A673 (cell line): ENCODE results near the gene SPX.

Experiments
- EZH2 ChIP-seq: fragments of 200-600 bp; sonication (generic); IDR thresholded peaks from 2 replicates; pipeline ENCODE4 v1.6.1; 2017; ENCODE audit warnings: borderline replicate concordance, low read depth, mild to moderate bottlenecking, mixed read lengths, antibody characterized with exemption, low read length; ENCODE audit not compliant: poor library complexity, severe bottlenecking
- TF ChIP-seq, protein P1 (sequence below): fragments of 300-800, 200-600 bp; sonication (generic); conservative IDR thresholded peaks from 2 replicates; pipeline ENCODE4 v1.5.1; 2017; ENCODE audit warnings: low read depth, mild to moderate bottlenecking, antibody characterized with exemption, low read length, moderate library complexity, mixed read lengths

- TF ChIP-seq, protein P1, sequence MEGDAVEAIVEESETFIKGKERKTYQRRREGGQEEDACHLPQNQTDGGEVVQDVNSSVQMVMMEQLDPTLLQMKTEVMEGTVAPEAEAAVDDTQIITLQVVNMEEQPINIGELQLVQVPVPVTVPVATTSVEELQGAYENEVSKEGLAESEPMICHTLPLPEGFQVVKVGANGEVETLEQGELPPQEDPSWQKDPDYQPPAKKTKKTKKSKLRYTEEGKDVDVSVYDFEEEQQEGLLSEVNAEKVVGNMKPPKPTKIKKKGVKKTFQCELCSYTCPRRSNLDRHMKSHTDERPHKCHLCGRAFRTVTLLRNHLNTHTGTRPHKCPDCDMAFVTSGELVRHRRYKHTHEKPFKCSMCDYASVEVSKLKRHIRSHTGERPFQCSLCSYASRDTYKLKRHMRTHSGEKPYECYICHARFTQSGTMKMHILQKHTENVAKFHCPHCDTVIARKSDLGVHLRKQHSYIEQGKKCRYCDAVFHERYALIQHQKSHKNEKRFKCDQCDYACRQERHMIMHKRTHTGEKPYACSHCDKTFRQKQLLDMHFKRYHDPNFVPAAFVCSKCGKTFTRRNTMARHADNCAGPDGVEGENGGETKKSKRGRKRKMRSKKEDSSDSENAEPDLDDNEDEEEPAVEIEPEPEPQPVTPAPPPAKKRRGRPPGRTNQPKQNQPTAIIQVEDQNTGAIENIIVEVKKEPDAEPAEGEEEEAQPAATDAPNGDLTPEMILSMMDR, result no peak
- TF ChIP-seq EZH2, result no peak
These were observed 47.2 kb upstream of the SPX start for GRCh38 chr12:21478756-21479455.
